GM18868 (cell line): ENCODE measurements around the gene THSD7B.
"Not testable (repeated sequence)": the region's sequence is repeated elsewhere in the genome, so short reads cannot be mapped to it uniquely, and the experiment has no call there.

Source experiments
- ATAC-seq: cut with Tn5 transposase; IDR thresholded peaks from one replicate; pipeline ENCODE4 v1.9.1; 2021; ENCODE audit warnings: mild to moderate bottlenecking, moderate library complexity; ENCODE audit not compliant: unreplicated experiment

THSD7B gene

DNA sequence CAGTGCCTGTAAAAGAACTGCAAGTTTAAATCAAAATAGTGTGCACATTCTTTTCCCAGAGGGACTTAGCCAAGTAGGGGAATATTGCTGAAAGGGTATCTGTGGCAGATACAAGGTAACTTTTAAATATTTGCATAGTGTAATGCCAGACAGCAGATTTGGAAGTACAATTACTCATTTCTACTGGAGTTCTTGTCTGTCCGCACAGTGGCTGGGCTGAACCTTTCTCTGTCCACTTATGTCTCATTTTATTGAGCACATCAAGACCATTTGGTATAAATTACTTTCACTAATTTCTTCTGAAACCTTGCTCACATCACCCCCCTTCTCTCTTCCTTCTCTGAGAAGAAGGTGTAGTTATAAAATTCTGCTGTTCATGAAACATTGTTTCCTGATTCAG, 271.3 kb downstream of the THSD7B start:
- ATAC-seq = no peak

DNA sequence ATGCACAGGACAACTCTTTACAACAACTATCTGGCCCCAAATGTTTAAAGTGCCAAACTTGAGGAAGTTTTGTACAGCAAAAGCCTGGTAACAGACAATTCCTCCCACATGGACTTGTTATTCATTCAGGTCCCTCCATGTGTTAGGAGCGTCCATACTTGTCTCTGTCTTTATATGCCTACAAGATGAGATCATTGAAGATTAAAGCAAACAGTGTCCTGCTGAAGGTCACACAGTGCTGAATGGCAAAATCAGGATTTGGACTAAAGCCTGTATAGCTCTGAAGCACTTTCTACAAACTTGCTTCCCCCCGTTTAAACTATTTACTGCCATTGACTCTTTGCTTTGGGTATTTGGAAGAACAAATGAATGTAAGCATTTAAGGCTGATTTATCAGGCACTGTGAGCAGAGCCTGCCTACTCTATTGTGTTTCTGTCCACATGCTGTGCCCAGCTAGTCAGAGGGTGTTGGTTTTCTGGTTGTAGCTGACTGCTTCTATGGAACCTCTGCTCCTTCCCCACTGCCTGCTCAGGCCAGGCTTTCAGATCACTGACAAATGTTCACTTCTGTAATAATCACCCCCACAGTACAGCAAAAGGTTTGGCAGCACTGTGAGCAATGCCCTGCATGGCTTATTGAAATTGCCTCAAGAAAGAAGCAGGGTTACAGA, 274.3 kb downstream of the THSD7B start:
- ATAC-seq = no peak

DNA sequence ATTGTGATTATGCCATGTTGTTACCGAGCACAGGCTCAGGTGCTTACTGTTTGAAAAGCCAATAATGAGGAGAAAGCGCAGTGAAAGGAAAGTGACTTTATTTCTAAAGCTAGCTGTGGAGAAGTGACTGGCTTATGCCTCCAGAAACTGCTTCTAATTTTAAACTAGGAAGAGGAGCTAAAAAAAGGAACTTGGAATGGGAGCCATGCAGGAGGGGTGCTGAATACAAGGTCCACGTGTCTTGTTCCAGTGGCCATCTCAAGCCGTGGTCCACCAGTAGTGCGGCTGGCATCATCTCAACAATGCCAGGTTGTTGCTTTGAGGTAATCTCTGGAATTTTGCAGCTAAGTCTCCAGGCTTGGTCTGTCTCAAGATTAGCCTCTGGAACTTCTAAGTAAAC, 282.0 kb downstream of the THSD7B start:
- no peak for ATAC-seq

DNA sequence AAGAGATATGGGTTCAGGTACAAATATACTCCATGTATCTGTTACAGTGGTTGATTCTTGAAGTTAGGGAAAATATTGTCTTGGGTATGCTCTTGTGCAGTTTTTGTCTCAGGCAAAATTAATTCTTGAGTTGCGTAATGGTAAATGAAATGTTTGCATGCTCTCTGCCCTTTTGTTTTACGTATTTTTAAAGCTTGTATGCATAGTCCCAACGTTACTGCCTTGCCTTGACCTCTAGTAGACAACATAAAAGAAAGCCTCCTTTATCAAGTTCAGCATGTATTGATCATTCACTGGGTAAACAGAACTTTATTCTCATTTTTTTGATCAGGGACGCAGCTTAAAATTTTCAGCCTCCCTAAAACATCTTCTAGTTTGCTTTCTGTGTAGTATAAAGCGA, 283.1 kb downstream of the THSD7B start:
- ATAC-seq = no peak

DNA sequence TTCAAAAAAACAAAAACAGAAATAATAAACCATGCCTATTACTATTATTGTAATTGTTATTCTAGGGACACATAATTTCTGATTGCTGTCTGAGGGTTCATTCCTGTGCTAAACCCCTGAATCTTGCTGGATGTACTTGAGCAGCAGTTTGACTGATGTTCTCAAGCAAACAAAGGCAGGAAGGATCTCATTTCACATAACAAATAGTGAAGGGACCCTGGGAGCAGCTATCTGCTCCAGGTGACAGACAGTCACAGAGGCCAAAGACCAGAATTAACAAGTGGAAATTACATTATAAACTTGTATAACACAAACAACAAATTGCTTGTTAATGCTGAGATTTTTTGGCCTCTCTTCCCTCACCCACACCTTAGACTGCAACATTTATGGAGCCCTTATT, 284.2 kb downstream of the THSD7B start:
- no peak for ATAC-seq

DNA sequence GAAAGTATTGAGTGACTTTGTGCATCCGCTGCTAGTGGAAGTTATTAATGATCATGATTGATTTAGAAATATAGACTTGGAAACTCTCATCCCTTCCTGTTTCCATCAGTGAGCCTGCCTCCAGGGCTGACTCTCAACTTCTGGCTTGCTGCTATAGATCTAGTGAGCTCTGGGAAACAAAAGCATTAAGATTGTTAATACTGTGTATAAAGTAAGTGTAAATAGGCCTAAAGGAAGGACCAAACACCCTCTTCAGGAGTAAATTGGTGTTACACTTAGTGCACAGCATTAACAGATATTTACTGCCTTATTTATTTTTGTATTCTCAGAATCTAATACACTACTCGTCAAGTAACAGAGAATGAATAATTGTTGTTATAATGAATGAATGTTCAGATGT, 285.6 kb downstream of the THSD7B start:
- no peak for ATAC-seq

DNA sequence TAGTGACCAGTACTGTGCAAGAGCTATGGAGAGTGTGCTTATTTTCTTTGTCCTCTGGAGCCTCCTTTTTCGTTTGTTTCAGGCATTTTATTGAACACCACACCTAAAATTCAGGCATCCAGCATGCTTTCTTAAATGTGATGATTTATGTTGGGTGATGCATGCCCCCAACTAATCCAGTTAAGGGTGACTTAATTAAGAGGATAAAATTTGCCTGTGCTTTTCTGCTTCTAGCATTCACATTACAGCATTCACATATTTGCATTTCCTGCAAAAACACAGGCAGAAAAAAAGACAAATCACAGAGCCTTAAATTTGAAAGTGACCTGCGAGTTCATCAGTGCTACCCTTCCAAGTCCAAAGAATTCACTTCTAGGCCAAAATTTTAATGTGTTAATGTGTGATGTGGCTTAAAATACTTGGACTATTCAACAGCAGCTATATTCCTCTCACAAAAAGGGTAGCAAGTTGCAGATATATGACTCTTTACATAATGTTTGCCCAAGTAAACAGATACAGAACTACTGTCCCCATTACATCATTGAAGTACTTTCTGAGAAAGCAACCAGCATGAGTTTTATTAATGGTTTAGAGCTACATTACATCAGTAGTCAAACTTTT, 286.5 kb downstream of the THSD7B start:
- no peak for ATAC-seq

DNA sequence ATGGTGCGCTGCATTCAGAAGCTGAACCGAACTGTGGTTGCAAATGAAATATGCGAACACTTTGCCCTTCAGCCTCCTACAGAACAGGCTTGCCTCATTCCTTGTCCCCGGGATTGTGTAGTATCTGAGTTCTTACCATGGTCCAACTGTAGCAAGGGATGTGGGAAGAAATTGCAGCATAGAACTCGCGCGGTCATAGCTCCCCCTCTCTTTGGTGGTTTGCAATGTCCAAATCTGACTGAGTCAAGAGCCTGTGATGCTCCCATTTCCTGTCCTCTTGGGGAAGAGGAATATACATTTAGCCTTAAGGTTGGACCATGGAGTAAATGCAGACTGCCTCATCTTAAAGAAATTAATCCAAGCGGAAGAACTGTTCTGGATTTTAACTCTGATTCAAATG, 291.4 kb downstream of the THSD7B start:
- no peak for ATAC-seq

DNA sequence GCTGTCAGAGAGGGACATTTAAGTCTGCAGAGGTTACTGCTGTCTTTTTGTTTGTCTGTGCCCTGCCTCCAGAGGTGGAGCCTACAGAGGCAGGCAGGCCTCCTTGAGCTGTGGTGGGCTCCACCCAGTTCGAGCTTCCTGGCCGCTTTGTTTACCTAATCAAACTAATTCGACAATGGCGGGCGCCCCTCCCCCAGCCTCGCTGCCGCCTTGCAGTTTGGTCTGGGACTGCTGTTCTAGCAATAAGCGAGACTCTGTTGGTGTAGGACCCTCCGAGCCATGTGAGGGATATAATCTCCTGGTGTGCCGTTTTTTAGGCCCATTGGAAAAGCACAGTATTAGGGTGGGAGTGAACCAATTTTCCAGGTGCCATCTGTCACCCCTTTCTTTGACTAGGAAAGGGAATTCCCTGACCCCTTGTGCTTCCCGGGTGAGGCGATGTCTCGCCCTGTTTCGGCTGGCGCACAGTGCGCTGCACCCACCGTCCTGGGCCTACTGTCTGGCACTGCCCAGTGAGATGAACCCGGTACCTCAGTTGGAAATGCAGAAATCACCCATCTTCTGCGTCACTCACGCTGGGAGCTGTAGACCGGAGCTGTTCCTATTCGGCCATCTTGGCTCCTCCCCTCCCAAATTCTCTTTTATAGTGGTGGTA, 310.9 kb downstream of the THSD7B start:
- not testable (repeated sequence) for ATAC-seq

DNA sequence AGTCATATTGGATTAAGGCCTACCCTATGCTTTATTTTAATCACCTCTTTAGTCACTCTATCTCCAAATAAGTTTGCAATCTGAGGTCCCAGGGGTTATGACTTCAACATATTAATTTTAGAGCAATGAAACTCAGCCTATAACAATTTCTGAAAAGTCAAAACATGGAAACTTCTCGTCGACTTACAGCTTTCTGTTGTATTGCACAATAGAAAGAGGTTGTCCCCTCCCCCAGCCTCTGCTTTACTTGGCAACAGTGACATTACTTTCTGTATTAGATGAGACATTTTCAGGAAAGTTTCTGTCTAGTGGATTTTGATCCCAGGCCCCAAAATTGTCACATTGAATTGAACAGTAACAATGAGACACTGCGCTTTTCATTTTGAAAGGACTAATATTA, 326.4 kb downstream of the THSD7B start:
- ATAC-seq = no peak

DNA sequence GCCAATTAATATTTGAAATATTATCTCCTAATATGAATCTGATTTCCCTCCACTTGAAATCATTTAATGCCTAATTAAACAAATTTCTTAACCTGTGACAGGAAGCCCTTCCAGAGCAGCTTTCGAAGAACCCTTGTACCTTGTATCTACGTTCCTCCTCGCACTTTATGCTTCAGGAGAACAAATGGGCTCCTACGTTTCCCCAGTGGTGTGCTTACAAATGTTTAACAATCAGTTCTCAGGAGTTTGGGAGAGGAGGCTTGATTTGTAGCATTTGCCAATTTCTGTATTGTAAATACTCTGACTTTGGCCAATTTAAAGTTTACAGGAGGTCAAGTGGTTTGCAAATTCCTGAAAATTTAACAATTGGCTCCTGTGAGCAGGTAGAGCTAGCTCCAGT, 327.8 kb downstream of the THSD7B start:
- ATAC-seq = no peak

DNA sequence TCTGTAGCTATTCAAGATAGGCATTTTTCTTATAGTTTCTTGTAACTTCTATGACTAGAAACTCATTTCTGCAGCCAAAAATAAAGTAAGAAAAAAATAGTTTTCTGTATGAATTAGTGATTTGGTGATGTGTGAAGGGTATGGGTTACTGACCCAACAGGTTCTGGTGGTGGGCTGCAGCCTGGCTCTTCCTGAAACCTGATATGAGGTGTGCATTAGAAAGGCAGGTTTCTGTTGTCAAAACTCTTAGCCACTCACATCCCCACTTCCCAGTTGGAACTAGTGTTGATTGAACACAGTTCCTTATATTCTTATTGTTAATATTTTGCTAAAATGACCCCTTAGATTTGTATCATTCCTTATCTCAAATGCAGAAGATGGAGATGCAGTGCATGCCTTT, 330.8 kb downstream of the THSD7B start:
- no peak for ATAC-seq

DNA sequence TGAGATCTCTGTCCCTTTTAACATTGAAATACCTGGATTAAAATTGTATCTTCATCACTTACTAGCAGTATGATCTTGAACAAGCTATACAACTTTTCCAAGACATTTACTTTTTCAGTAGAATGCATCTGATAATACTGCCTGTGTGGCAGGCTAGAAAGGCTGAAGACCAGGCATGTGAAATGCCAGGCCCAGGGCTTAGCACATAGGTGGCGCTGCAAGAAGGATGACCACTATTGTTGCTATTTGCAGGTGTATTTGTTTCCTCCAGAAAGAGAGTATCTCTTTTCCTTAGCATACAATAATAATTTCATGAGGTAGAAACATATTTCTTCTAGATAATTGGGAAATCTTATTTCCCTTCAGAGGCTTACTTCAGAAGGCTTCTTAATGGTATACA, 331.3 kb downstream of the THSD7B start:
- no peak for ATAC-seq

DNA sequence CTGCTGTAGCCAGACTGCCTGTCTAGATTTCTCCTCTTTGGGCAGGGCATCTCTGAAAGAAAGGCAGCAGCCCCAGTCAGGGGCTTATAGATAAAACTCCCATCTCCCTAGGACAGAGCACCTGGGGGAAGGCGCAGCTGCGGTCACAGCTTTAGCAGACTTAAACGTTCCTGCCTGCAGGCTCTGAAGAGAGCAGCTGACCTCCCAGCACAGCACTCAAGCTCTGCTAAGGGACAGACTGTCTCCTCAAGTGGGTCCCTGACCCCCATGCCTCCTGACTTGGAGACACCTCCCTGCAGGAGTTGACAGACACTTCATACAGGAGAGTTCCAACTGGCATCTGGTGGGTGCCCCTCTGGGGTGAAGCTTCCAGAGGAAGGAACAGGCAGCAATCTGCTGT, 336.5 kb downstream of the THSD7B start:
- ATAC-seq = not testable (repeated sequence)

DNA sequence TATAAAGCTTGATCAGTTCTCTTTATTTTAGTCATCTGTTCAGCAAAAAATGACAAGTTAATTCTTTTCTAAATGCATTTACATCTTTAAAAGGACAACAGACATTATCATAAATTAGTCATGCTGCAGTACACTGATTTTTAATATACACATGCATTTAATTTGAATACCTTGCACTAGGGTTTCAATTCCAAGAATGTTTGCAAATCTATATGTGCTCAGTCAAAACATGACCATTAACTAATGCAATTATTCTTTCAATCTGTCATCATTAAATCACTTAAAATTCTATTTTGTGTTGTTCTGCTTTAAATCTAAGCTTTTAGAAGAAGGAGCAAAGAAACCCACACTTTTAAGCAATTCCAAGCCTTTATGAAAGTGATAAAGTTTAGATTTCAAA, 342.6 kb downstream of the THSD7B start:
- ATAC-seq = no peak

DNA sequence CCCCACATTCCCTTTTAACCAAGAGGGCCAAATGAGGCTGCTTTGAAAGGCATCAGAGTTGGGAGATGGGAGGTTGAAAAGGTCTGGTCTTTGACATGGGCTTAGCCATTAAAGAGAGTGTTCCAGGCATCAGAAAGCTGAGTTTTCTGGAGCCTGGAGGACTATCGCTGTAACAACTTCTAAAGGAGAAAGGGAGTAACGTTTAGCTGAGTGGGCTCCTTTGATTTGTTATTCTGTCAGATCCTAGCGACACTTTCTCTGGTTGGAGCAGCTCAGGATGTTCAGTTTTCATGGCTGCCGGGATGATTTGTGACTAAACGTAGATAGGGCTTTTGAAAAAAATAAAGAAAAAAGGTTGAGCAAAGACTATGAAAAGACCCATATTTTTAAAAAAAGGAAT, 346.6 kb downstream of the THSD7B start:
- ATAC-seq = no peak

DNA sequence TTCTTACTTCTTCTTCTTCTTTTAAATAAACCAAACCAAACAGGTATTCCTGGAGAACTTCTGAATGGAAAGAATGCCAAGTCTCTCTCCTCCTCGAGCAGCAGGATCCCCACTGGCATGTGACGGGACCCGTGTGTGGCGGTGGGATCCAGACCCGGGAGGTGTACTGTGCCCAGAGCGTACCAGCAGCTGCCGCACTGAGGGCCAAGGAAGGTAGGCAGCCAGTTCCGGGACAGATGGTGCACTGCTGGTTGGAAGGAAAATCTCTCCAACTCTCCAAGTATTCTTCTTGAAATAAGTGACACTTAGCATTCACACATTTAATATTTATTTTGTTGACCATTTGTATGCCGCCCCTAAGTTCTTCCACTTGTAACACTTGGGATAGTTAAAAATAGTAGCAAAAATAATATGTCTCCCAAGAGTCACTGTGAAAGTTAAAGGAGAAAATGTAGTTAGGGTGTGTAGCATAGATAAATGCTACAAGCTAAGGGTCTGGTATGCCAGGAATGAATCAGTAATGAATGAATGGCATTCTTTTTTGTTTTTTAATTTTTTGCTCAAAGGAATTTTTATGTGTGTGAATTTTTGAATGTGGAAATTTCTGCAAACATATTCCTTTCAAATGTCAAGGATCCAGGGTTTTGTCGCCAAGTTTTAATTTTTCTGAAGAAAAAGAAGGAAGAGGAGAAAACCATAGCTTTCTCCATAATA, 349.9 kb downstream of the THSD7B start:
- no peak for ATAC-seq

DNA sequence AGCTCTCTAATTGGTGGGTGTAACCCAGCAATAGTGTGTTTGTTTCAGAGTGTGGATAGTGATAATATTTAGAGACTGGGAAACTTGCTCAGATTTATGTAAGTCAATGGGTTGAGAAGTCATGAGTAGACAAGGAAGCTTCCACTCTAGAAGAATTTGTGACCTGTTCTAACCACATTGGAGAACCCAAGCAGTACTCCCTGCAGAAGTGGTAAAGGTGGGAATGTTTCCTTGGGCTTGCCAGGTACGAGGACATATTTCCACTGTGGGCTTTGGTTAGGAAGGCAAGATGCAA, 350.4 kb downstream of the THSD7B start:
- no peak for ATAC-seq

DNA sequence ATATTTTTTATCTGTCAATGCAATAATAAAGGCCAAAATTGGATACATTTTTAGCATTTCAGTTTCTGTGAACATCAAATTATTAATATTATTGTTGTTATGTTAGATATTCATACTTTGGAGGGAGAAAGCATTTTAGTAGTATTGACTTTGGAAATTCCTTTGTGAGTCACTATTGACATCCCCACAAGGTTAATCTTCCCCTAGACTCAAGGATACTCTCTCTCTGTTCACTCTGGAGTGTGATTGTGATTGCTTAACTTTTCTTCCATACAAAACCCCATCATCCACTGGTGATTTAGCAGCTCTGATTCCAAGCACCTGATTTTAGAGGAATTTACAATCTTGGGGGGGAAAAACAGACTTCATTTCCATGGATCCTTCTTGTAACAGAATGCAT, 352.0 kb downstream of the THSD7B start:
- no peak for ATAC-seq

DNA sequence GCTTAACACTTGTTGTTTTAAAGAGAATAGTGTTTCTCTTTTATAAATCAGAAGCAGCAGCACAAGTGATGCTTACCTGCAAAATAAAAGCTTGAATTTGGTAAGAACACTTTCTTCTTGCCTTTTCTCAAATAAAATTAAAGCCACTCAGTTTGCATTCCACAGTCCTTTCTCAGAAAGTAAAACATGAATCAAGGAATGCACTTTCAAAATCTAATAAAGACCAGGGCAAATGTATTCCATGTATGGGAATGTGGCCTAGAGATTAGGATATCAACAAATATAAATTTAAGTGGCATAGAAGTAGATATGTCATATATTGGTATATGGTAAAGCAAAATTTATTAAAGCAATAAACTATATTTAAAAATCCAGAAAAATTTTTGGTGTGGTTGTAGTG, 352.8 kb downstream of the THSD7B start:
- no peak for ATAC-seq

DNA sequence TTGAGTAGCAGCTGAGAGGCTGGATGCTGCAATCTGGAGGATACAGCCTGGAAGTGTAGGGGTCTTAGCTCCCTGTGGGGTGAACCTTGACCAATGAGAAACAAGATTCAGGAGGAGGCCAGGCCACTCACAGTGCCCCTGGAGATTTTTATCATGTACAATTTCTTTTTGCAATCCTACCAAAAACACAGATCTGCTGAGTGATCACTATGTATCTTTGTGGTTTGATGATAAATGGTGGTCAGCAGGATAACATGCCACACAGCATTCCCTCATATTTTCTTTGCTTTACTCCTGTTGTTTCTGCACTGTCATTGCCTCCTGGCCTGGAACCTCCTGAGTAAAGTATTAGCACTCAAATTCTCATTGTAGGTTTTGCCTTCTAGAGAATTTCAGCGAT, 357.9 kb downstream of the THSD7B start:
- ATAC-seq = no peak

DNA sequence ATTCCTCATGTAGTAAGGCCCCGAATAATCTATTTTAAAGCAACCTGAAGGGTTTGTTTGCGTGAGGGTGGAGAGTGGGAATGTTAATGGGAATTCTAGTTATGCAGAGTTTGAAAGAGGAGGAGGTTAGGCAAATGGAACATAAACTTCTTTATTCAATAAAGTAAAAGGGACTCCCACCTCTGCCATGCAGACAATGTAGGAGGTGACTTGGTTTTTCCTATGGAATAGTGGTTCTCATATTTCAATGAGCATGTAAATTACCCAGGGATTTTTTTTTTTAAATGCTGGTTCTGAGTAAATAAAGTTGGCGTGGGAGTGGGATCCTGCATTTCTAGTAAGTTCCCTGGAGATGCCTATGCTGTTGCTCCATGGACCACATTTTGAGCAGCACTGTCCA, 367.9 kb downstream of the THSD7B start:
- no peak for ATAC-seq
